Measurements from ENCODE around the gene MAPKAP1. TPM values are rescaled to one million over a fixed set of nuclear protein-coding genes. Genes with fewer than 3 reads are reported as not detected.

The MAPKAP1 gene
- total and polyA plus RNA-seq, 4 donors, result 44.5 to 64.0 (median 62.6) TPM

- Histone ChIP-seq H3K27ac (ENCODE audit: low read depth, low read length) (no peak overlapping the region), H3K9me3 (ENCODE audit: control insufficient read depth, insufficient read depth, low read length) (no peaks in the 10 kb centered on the region), H3K4me3 (ENCODE audit: low read depth, low read length) (no peak overlapping the region), H3K27me3 (ENCODE audit: control insufficient read depth, insufficient read depth, low read length) (no peaks in the 10 kb centered on the region), H3K4me1 (ENCODE audit: control insufficient read depth, insufficient read depth, low read length) (peaks cover 4% of the 10 kb centered on the region), H3K36me3 (ENCODE audit: control insufficient read depth, insufficient read depth, low read length) (no peaks in the 10 kb centered on the region)
- DNase-seq (ENCODE audit: low read depth in 4 of 6, low spot score in 6 of 6), result no peak
- 62% methylated on average over 5 of the region's 7 CpGs for WGBS (ENCODE audit: insufficient coverage)
Measured at GRCh38 chr9:125638239-125639045, 68.6 kb downstream of the MAPKAP1 start.

GRCh38 chr9:125637241-125637640 lies 69.8 kb downstream of the MAPKAP1 start:
- DNase-seq (ENCODE audit: low read depth in 4 of 6, low spot score in 6 of 6), result no peak
- no peak overlapping the region for H3K4me3 ChIP-seq (ENCODE audit: low read depth, low read length)
- no peaks in the 10 kb centered on the region for H3K36me3 ChIP-seq (ENCODE audit: control insufficient read depth, insufficient read depth, low read length)
- H3K27ac ChIP-seq (ENCODE audit: low read depth, low read length), result no peak overlapping the region
- 96% methylated on average over 2 of the region's 2 CpGs for WGBS (ENCODE audit: insufficient coverage)
- no peaks in the 10 kb centered on the region for H3K9me3 ChIP-seq (ENCODE audit: control insufficient read depth, insufficient read depth, low read length)
- H3K4me1 ChIP-seq (ENCODE audit: control insufficient read depth, insufficient read depth, low read length), result peaks cover 4% of the 10 kb centered on the region
- no peaks in the 10 kb centered on the region for H3K27me3 ChIP-seq (ENCODE audit: control insufficient read depth, insufficient read depth, low read length)

- no peaks in the 10 kb centered on the region for H3K9me3 ChIP-seq (ENCODE audit: control insufficient read depth, insufficient read depth, low read length)
- 100% methylated on average over 1 of the region's 2 CpGs for WGBS (ENCODE audit: insufficient coverage)
Measured at GRCh38 chr9:125635888-125636287, 71.1 kb downstream of the MAPKAP1 start.

GRCh38 chr9:125634040-125634717 lies 72.8 kb downstream of the MAPKAP1 start:
- WGBS (ENCODE audit: insufficient coverage), result 56% methylated on average over 2 of the region's 5 CpGs
- no peaks in the 10 kb centered on the region for H3K27me3 ChIP-seq (ENCODE audit: control insufficient read depth, insufficient read depth, low read length)
- H3K9me3 ChIP-seq (ENCODE audit: control insufficient read depth, insufficient read depth, low read length), result no peaks in the 10 kb centered on the region
- no peak overlapping the region for H3K27ac ChIP-seq (ENCODE audit: low read depth, low read length)
- peaks cover 4% of the 10 kb centered on the region for H3K4me1 ChIP-seq (ENCODE audit: control insufficient read depth, insufficient read depth, low read length)
- no peak overlapping the region for H3K4me3 ChIP-seq (ENCODE audit: low read depth, low read length)
- DNase-seq (ENCODE audit: low read depth in 4 of 6, low spot score in 6 of 6), result no peak
- H3K36me3 ChIP-seq (ENCODE audit: control insufficient read depth, insufficient read depth, low read length), result no peaks in the 10 kb centered on the region

More at GRCh38 chr9:125635888-125636287, 71.1 kb downstream of the MAPKAP1 start:
- Histone ChIP-seq H3K4me3 (ENCODE audit: low read depth, low read length) (no peak overlapping the region), H3K36me3 (ENCODE audit: control insufficient read depth, insufficient read depth, low read length) (no peaks in the 10 kb centered on the region), H3K27ac (ENCODE audit: low read depth, low read length) (no peak overlapping the region), H3K4me1 (ENCODE audit: control insufficient read depth, insufficient read depth, low read length) (peaks cover 4% of the 10 kb centered on the region), H3K27me3 (ENCODE audit: control insufficient read depth, insufficient read depth, low read length) (no peaks in the 10 kb centered on the region)
- DNase-seq (ENCODE audit: low read depth in 4 of 6, low spot score in 6 of 6), result no peak

DNA sequence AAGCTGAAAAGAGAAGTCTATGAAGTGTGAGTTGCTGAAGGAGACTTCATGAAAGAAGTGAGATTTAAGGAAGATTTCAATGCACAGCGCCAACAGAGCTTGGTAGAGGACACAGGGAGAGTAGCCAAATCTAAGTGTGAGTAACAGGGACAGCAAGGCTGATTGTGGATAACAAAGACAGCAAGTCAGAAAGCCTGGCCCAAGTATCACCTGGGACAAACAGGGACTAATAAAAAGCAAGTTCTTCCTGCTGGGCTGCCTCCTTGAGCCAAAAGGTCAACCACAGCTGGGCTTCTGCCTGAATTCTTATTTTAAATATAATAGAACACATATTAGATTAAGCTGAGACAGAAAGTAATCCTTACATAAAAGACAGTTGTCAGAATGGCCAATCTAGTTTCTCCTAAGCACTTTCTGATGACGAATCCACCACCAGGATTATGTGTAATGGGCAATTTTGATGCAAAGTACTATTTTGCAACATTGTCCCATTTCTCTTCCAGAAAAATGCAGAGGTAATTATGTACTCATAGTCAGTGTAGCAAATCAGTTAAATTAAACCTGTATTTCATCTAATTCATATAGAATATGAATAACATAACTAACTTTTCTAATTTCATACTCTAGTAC lies 73.8 kb downstream of the MAPKAP1 start:
- H3K4me3 ChIP-seq (ENCODE audit: low read depth, low read length), result no peak overlapping the region
- no peak overlapping the region for H3K27ac ChIP-seq (ENCODE audit: low read depth, low read length)
- no peaks in the 10 kb centered on the region for H3K27me3 ChIP-seq (ENCODE audit: control insufficient read depth, insufficient read depth, low read length)
- H3K4me1 ChIP-seq (ENCODE audit: control insufficient read depth, insufficient read depth, low read length), result no peaks in the 10 kb centered on the region
- 50% methylated on average over 1 of the region's 2 CpGs for WGBS (ENCODE audit: insufficient coverage)
- no peaks in the 10 kb centered on the region for H3K36me3 ChIP-seq (ENCODE audit: control insufficient read depth, insufficient read depth, low read length)
- DNase-seq (ENCODE audit: low read depth in 4 of 6, low spot score in 6 of 6), result no peak
- no peaks in the 10 kb centered on the region for H3K9me3 ChIP-seq (ENCODE audit: control insufficient read depth, insufficient read depth, low read length)

GRCh38 chr9:125632321-125633115 lies 74.5 kb downstream of the MAPKAP1 start:
- no peak overlapping the region for H3K4me3 ChIP-seq (ENCODE audit: low read depth, low read length)
- WGBS (ENCODE audit: insufficient coverage), result 65% methylated on average over 4 of the region's 4 CpGs
- H3K27ac ChIP-seq (ENCODE audit: low read depth, low read length), result no peak overlapping the region
- H3K27me3 ChIP-seq (ENCODE audit: control insufficient read depth, insufficient read depth, low read length), result no peaks in the 10 kb centered on the region
- H3K9me3 ChIP-seq (ENCODE audit: control insufficient read depth, insufficient read depth, low read length), result no peaks in the 10 kb centered on the region
- DNase-seq (ENCODE audit: low read depth in 4 of 6, low spot score in 6 of 6), result no peak
- H3K4me1 ChIP-seq (ENCODE audit: control insufficient read depth, insufficient read depth, low read length), result no peaks in the 10 kb centered on the region
- no peaks in the 10 kb centered on the region for H3K36me3 ChIP-seq (ENCODE audit: control insufficient read depth, insufficient read depth, low read length)

DNA sequence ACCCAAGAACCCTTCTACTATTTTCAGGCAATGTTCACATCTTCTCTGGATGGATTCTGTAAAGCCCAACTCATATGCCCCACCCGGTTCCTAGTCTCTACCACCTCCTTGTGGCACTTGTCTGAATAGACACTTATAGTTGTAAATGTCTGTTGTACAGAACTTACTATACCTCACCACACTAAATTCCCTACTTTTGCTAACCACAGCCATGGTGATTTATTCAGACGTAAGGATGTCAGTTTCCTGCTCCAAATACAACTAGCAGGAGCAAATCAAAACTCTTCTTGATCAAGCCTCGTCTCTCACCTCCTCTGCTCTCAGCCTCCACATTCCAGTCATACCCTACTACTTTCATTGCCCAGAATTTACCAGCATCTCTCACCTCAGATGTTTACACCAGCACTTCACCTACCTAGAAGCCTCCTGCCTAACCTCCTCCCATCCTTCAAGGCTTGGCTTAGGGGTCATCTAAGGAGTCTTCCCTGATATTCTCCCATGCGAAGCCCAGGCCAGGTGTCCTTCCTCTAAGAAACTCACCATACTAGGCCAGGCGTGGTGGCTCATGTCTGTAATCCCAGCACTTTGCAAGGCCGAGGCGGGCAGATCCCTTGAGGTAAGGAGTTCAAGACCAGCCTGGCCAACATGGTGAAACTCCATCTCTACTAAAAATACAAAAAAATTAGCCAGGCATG lies 75.5 kb downstream of the MAPKAP1 start:
- H3K36me3 ChIP-seq (ENCODE audit: control insufficient read depth, insufficient read depth, low read length), result no peaks in the 10 kb centered on the region
- WGBS (ENCODE audit: insufficient coverage), result 90% methylated on average over 3 of the region's 7 CpGs
- no peak overlapping the region for H3K4me3 ChIP-seq (ENCODE audit: low read depth, low read length)
- DNase-seq (ENCODE audit: low read depth in 4 of 6, low spot score in 6 of 6), result peak in 1 of 6 donors; percentile 38
- H3K27ac ChIP-seq (ENCODE audit: low read depth, low read length), result no peak overlapping the region
- H3K9me3 ChIP-seq (ENCODE audit: control insufficient read depth, insufficient read depth, low read length), result no peaks in the 10 kb centered on the region
- no peaks in the 10 kb centered on the region for H3K4me1 ChIP-seq (ENCODE audit: control insufficient read depth, insufficient read depth, low read length)
- no peaks in the 10 kb centered on the region for H3K27me3 ChIP-seq (ENCODE audit: control insufficient read depth, insufficient read depth, low read length)

DNA sequence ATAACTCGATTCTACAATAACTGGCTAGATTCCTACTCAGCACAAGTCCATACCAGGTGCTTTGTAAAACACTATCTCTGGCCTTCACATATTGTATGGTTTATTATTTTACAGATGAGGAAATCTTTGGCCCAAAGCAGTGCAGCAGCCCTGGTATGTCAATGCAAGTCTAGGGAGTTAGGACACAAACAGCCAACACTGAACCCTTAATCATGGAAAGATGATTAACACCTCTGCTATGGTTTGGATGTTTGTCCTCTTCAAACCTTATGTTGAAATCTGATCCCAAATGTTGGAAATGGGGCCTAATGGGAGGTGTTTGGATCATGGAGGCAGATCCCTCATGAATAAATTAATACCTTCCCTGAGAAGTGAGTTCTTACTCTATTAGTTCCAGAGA lies 76.6 kb downstream of the MAPKAP1 start:
- WGBS (ENCODE audit: insufficient coverage), result no CpG with 5 or more reads among the region's 1 CpG
- Histone ChIP-seq H3K4me3 (ENCODE audit: low read depth, low read length) (no peak overlapping the region), H3K27me3 (ENCODE audit: control insufficient read depth, insufficient read depth, low read length) (no peaks in the 10 kb centered on the region), H3K27ac (ENCODE audit: low read depth, low read length) (no peak overlapping the region), H3K36me3 (ENCODE audit: control insufficient read depth, insufficient read depth, low read length) (no peaks in the 10 kb centered on the region), H3K4me1 (ENCODE audit: control insufficient read depth, insufficient read depth, low read length) (no peaks in the 10 kb centered on the region), H3K9me3 (ENCODE audit: control insufficient read depth, insufficient read depth, low read length) (no peaks in the 10 kb centered on the region)
- DNase-seq (ENCODE audit: low read depth in 4 of 6, low spot score in 6 of 6), result no peak

GRCh38 chr9:125629446-125629845 lies 77.6 kb downstream of the MAPKAP1 start:
- H3K4me3 ChIP-seq (ENCODE audit: low read depth, low read length), result no peak overlapping the region
- H3K4me1 ChIP-seq (ENCODE audit: control insufficient read depth, insufficient read depth, low read length), result no peaks in the 10 kb centered on the region
- no peak for DNase-seq (ENCODE audit: low read depth in 4 of 6, low spot score in 6 of 6)
- no peak overlapping the region for H3K27ac ChIP-seq (ENCODE audit: low read depth, low read length)
- no peaks in the 10 kb centered on the region for H3K9me3 ChIP-seq (ENCODE audit: control insufficient read depth, insufficient read depth, low read length)
- H3K36me3 ChIP-seq (ENCODE audit: control insufficient read depth, insufficient read depth, low read length), result no peaks in the 10 kb centered on the region
- WGBS (ENCODE audit: insufficient coverage), result no CpG with 5 or more reads among the region's 3 CpGs
- H3K27me3 ChIP-seq (ENCODE audit: control insufficient read depth, insufficient read depth, low read length), result no peaks in the 10 kb centered on the region

Data from spinal cord (tissue), 10 donors.